Measurements from ENCODE around the gene PARK7. TPM values are rescaled to one million over a fixed set of nuclear protein-coding genes. Genes with fewer than 3 reads are reported as not detected.
A peak's percentile ranks its signal among the peaks of the same experiment; 100 is the strongest.
"Not testable (repeated sequence)": the region's sequence is repeated elsewhere in the genome, so short reads cannot be mapped to it uniquely, and the experiment has no call there.

PARK7 gene
- total RNA-seq, 3 donors from 2014 or later, result 135 to 200 (median 186) TPM

DNA sequence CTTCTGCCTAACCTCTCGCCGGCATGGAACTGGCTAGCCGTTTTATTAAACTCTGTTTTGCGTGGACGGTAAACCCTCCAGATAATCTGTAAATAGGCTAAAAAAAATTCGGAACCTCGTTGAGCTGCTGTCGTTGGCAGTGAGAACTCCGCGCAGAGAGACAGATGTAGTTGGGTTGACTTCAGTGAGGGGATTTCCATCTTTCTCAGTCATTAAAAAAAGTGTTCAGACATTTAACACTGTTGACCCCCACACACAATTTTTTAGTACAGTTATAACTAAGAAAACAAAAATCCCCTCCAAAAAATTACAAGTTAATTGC is 464 bp downstream of the PARK7 start:
- no peak for DNase-seq
- peaks cover 5% of the 10 kb centered on the region for H3K36me3 ChIP-seq (ENCODE audit: low read depth)
- H3K9me3 ChIP-seq, result no peaks in the 10 kb centered on the region
- peaks cover 14% of the 10 kb centered on the region for H3K4me1 ChIP-seq (ENCODE audit: low read depth)
- no peak for ATAC-seq
- intact Hi-C loops (cut with DNase I, micrococcal nuclease), result no loop called here
- peak overlapping the region; percentile 85 for H3K4me3 ChIP-seq
- TF ChIP-seq CTCF (IDR thresholded peaks at IDR 0.05), result no peak

GRCh38 chr1:7962636-7963377 is 1.3 kb downstream of the PARK7 start:
- no peak for ATAC-seq
- DNase-seq, result no peak
- intact Hi-C loops (cut with DNase I, micrococcal nuclease), result no loop called here
- no peak for TF ChIP-seq CTCF (IDR thresholded peaks at IDR 0.05)
- H3K4me1 ChIP-seq (ENCODE audit: low read depth), result peaks cover 14% of the 10 kb centered on the region
- no peaks in the 10 kb centered on the region for H3K9me3 ChIP-seq
- H3K36me3 ChIP-seq (ENCODE audit: low read depth), result peaks cover 5% of the 10 kb centered on the region
- H3K4me3 ChIP-seq, result no peak overlapping the region

- H3K36me3 ChIP-seq (ENCODE audit: low read depth); H3K9me3 ChIP-seq; H3K4me3 ChIP-seq; DNase-seq; ATAC-seq; intact Hi-C loops (cut with DNase I, micrococcal nuclease): not testable (repeated sequence)
- peaks cover 14% of the 10 kb centered on the region for H3K4me1 ChIP-seq (ENCODE audit: low read depth)
Measured at GRCh38 chr1:7963378-7963730, 1.8 kb downstream of the PARK7 start.

- H3K4me1 ChIP-seq (ENCODE audit: low read depth), result peaks cover 14% of the 10 kb centered on the region
- H3K9me3 ChIP-seq; H3K36me3 ChIP-seq (ENCODE audit: low read depth); intact Hi-C loops (cut with DNase I, micrococcal nuclease); ATAC-seq; DNase-seq; H3K4me3 ChIP-seq: not testable (repeated sequence)
Measured at GRCh38 chr1:7963841-7964240, 2.3 kb downstream of the PARK7 start.

DNA sequence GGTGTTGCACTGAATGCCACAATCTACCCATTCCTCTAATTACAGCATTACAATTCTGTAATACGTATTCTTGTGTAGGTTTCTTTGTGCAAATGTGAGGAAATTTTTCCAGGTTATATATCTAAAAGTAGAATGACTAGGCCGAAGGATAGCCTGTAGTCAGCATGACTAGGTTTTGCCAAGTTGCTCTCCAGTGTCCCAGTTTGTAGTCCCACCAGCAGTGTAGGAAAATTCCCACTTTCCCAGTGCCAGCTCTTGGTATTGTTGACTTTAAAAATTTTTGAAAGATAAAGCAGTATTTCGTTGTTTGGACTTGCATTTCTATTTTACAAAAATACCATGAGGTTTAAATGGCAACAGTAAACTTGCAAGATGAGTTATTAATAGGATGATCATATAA is 3.0 kb downstream of the PARK7 start:
- Histone ChIP-seq H3K4me1 (ENCODE audit: low read depth) (peaks cover 14% of the 10 kb centered on the region), H3K36me3 (ENCODE audit: low read depth) (peaks cover 7% of the 10 kb centered on the region), H3K4me3 (no peak overlapping the region), H3K9me3 (no peaks in the 10 kb centered on the region)
- intact Hi-C loops (cut with DNase I, micrococcal nuclease), result no loop called here
- DNase-seq (no peak), ATAC-seq (no peak)
- no peak for TF ChIP-seq CTCF (IDR thresholded peaks at IDR 0.05)

- intact Hi-C loops (cut with DNase I, micrococcal nuclease), result no loop called here
- no peak for ATAC-seq
- peaks cover 12% of the 10 kb centered on the region for H3K4me1 ChIP-seq (ENCODE audit: low read depth)
- H3K9me3 ChIP-seq, result no peaks in the 10 kb centered on the region
- H3K4me3 ChIP-seq, result no peak overlapping the region
- TF ChIP-seq CTCF (IDR thresholded peaks at IDR 0.05), result no peak
- DNase-seq, result no peak
- peaks cover 13% of the 10 kb centered on the region for H3K36me3 ChIP-seq (ENCODE audit: low read depth)
Measured at GRCh38 chr1:7967196-7967595, 5.7 kb downstream of the PARK7 start.

GRCh38 chr1:7967651-7968050 is 6.1 kb downstream of the PARK7 start:
- peaks cover 13% of the 10 kb centered on the region for H3K36me3 ChIP-seq (ENCODE audit: low read depth)
- H3K4me3 ChIP-seq, result no peak overlapping the region
- ATAC-seq (no peak), DNase-seq (no peak)
- no peak for TF ChIP-seq CTCF (IDR thresholded peaks at IDR 0.05)
- peaks cover 8% of the 10 kb centered on the region for H3K4me1 ChIP-seq (ENCODE audit: low read depth)
- no peaks in the 10 kb centered on the region for H3K9me3 ChIP-seq
- intact Hi-C loops (cut with DNase I, micrococcal nuclease), result no loop called here
